Pancreas (tissue), 10 donors: ENCODE results near the gene AUH. TPM values are rescaled to one million over a fixed set of nuclear protein-coding genes. Genes with fewer than 3 reads are reported as not detected.

ENCODE experiments used
- ATAC-seq, 4 donors: fragments of 200-7000 bp; cut with Tn5 transposase; one replicate each; pipeline versions ENCODE4 v1.8.0 to v1.9.1; 2020; ENCODE audit warnings: mild to moderate bottlenecking in 4 of 4, moderate library complexity in 4 of 4
- DNase-seq, 6 donors: peaks; one replicate each; pipeline ENCODE4 v3.0.0-alpha.2; 2020
- FAIRE-seq: peaks from 2 replicates; lab custom pipeline; 2012; peaks lifted over from hg19 to GRCh38; lab: Jason Lieb, UNC
- H3K27ac ChIP-seq, 4 donors: fragments of 200-600 bp; sonication (generic); 1 replicate in 3 of 4; 2 replicates in 1 of 4; pipeline versions ENCODE4 v1.5.0 to v1.8.0; 2020
- H3K27me3 ChIP-seq, 4 donors: fragments of 200-600 bp; one replicate each; pipeline ENCODE4 v1.8.0; 2021
- H3K36me3 ChIP-seq, 3 donors: fragments of 200-600 bp; sonication (generic) in 1 of 3; one replicate each; pipeline versions ENCODE4 v1.5.0 to v1.8.0; 2020 to 2021
- H3K4me1 ChIP-seq, 3 donors: fragments of 200-600 bp; one replicate each; pipeline ENCODE4 v1.8.0; 2021
- H3K4me3 ChIP-seq, 4 donors: fragments of 200-600 bp; sonication (generic) in 2 of 4; one replicate each; pipeline versions ENCODE4 v1.5.0 to v1.8.0; 2020 to 2021
- H3K9me3 ChIP-seq, 4 donors: fragments of 200-600 bp; one replicate each; pipeline ENCODE4 v1.8.0; 2021
- WGBS, 2 donors: extraction: QIAGEN DNeasy Blood & Tissue Kit; methylation state at CpG; one replicate each; pipeline ENCODE4 v1.1.7; 2013; 5-methylcytosine and 5-hydroxymethylcytosine counted together
- intact Hi-C, 3 donors: fragments of 100-400 bp; cut with DNase I; formaldehyde crosslinking; loops; one replicate each; pipeline versions ENCODE4 v1.11.1 to v1.14.2; 2022
- polyA plus RNA-seq, 2 donors: library from polyadenylated mRNA; stranded (reverse); fragments of 200-250 nt; gene quantifications; one replicate each; pipeline ENCODE4 v1.2.3, GENCODE V29; 2013
- total RNA-seq, 6 donors: library from RNA; stranded (reverse); fragmentation: NEBNext Ultra II Directional in 4 of 6; extraction: Animal tissue kit (Norgen Biotek cat#: 25700) in 4 of 6; gene quantifications; one replicate each; pipeline versions ENCODE4 v1.2.1 to v1.2.4, GENCODE V29; 2021 to 2023
- TF ChIP-seq, protein P1 (sequence below), 4 donors: fragments of 200-600 bp; sonication (generic) in 3 of 4; IDR thresholded peaks; one replicate each; pipeline versions ENCODE4 v1.5.0 to v1.8.0; 2021; ENCODE audit warnings: antibody characterized with exemption in 4 of 4
- donor health status: healthy with polysubstance abuse.
- donor health status: DM: no; HTN: no; CAD: no; lungs with moderate emphysema.
- donor health status: DM: no; HTN: no; CAD: no.
- donor health status: control.
- donor health status: control.
- donor health status: Bipolar disorder and iron deficiency.
- donor health status: DM: yes; HTN: yes; CAD: no.
- donor health status: DM: no; HTN: no; CAD: no.
- donor health status: DM: no; HTN: no; CAD: no.
- donor health status: DM: yes; HTN: yes; CAD: no.

Gene AUH
- total and polyA plus RNA-seq, 8 donors: 11.2 to 19.5 (median 14.7) TPM

DNA sequence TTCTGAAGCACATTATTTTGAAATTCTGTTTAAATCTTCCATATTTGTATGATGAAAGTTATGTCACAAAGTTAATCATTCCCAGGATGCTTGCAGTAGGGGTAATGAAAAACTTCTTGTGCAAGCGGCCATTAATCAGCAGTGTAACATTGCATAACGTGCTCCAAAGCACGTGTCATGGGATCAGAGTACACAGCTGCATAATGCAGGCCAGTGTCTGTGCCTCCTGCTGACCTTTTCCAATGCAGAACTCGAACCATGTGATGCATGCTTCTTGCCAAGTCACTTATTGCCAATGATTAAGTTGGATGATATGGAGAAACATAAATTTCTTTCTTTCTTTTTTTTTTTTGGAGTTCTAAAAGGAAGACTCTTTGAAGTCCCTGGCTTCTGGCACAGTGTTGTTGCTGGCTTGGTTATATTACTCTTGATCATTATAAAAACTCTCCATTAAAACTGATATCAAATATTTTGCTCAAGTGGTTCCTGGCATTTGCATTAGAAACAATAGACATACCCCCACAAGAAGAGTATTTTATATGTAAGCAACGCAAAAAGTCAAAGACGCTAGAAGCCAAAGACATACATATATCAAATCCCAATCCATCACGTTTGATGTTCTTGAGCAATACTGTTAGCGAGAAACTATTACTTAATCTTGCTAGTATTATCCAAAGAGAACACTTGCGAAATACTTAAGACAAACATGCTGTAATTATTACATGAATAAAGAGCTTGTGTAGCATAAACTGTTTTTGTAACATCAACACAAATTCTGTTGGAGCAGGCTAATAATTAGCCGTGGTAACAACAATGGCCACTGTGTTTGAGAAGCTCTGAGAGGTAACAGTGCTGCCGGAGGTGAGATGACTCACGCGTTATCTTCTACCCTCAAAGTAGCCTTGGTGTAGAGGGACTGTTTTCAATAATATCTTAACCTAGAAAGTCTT lies 164.2 kb downstream of the AUH start:
- Histone ChIP-seq H3K9me3 (no peaks in the 10 kb centered on the region), H3K4me1 (peaks cover 42 to 55% (median 53%) of the 10 kb centered on the region in 3 donors), H3K4me3 (no peak overlapping the region), H3K27me3 (no peaks in the 10 kb centered on the region), H3K36me3 (no peaks in the 10 kb centered on the region), H3K27ac (peak overlapping the region; percentile 69 to 100 (median 100))
- FAIRE-seq: peak; percentile 96
- peak in 4 of 6 donors; percentile 65 to 92 (median 89) for DNase-seq
- intact Hi-C loops: loop anchor here in 1 of 3 donors (10.0 kb wide), 1 partner anchor 227 kb away; the partner anchor contains the start of gene NFIL3
- WGBS, 2 donors: 10 to 18% methylated on average over 13 of the region's 13 CpGs
- TF ChIP-seq, protein P1, sequence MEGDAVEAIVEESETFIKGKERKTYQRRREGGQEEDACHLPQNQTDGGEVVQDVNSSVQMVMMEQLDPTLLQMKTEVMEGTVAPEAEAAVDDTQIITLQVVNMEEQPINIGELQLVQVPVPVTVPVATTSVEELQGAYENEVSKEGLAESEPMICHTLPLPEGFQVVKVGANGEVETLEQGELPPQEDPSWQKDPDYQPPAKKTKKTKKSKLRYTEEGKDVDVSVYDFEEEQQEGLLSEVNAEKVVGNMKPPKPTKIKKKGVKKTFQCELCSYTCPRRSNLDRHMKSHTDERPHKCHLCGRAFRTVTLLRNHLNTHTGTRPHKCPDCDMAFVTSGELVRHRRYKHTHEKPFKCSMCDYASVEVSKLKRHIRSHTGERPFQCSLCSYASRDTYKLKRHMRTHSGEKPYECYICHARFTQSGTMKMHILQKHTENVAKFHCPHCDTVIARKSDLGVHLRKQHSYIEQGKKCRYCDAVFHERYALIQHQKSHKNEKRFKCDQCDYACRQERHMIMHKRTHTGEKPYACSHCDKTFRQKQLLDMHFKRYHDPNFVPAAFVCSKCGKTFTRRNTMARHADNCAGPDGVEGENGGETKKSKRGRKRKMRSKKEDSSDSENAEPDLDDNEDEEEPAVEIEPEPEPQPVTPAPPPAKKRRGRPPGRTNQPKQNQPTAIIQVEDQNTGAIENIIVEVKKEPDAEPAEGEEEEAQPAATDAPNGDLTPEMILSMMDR (IDR thresholded peaks at IDR 0.05): no peak
- peak; percentile 69 to 81 (median 72) for ATAC-seq

DNA sequence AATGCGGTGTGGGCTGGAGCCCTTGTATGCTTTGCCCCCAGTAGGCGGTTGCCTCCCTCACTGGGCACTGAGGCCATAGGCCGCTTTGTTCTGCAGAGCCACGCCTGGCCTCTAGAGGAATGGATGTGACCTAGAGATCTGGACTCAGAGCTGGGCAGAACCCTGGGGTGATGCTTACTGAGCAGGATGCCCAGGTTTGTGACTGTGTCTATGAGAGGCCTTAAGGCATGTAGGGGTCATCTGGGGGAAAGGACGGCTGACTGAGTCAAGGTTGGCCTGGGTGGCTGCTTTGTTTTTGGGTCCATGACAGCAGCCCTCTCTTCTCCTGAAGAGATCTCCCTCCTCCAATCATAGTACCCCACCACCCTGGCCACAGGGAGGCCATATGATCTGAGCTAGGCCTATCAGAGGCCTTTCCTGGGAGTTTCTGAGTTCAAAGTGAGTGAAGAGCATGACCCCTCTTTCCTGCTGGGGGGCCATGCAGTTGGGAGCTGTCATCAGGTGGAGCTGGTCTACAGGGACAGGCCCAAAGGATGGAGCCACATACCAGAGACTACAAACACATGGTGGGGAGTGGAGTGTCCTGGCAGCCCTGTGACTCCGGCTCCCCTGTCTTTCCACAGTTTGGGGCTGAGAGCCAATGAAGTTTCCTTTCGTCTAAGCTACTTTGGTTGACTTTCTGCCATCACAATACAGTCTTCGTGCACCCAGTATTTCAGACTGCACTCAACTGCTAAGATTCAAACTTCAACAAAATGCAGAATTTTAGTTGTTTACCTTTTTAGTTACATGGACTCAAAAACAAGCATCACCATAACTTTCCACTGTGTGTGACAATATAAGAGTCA lies 165.4 kb downstream of the AUH start:
- DNase-seq: no peak

DNA sequence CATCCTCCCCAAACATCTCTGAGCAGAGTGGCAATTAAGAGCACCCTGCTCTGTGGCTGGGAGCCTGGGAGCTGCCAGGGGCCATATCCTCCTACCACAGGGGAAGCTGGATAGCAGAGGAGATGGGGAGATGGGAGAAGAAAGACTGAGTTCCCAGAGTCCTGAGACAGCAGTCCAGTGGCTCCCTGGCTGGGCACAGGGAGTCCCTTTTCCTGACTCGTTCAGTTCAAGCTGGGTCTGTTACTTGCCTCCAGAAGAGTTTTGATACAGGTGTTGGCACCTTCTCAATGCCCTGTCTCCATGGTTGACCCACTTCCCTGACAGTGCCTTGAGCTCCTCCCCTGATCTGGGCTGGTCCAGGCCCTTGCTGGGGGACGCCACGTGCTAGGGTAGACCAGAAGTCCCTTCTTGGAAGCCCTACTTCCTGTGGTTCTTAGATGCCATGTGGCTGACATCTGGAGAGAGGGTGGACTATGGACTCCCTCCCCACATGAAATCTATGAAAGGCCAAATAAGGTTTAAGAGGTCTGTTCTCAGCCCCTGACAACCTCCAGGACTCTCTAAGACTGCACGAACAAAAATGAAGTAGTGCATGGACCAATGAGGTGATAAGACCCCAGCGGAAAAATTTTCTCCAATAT lies 166.2 kb downstream of the AUH start:
- Histone ChIP-seq H3K27ac (peak overlapping the region; percentile 92 to 100 (median 100)), H3K36me3 (no peaks in the 10 kb centered on the region), H3K9me3 (no peaks in the 10 kb centered on the region), H3K4me3 (no peak overlapping the region), H3K4me1 (peaks cover 50 to 64% (median 61%) of the 10 kb centered on the region in 3 donors), H3K27me3 (no peaks in the 10 kb centered on the region)
- FAIRE-seq (no peak), DNase-seq (peak in 1 of 6 donors; percentile 17), ATAC-seq (no peak)
- intact Hi-C loops: loop anchor here in 1 of 3 donors (10.0 kb wide), 1 partner anchor 229 kb away; the partner anchor contains the start of gene NFIL3
- 84 to 86% methylated on average over 5 of the region's 5 CpGs for WGBS, 2 donors
- TF ChIP-seq, protein P1 (IDR thresholded peaks at IDR 0.05): no peak

More for the DNA sequence above, 165.4 kb downstream of the AUH start:
- 79 to 85% methylated on average over 8 of the region's 8 CpGs for WGBS, 2 donors
- Histone ChIP-seq H3K9me3 (no peaks in the 10 kb centered on the region), H3K4me1 (peaks cover 50 to 64% (median 61%) of the 10 kb centered on the region in 3 donors), H3K4me3 (no peak overlapping the region), H3K27ac (peak overlapping the region; percentile 69 to 100 (median 100)), H3K36me3 (no peaks in the 10 kb centered on the region), H3K27me3 (no peaks in the 10 kb centered on the region)
- TF ChIP-seq, protein P1 (IDR thresholded peaks at IDR 0.05): no peak
- intact Hi-C loops: loop anchor here in 1 of 3 donors (10.0 kb wide), 1 partner anchor 228 kb away; the partner anchor contains the start of gene NFIL3
- no peak for FAIRE-seq
- ATAC-seq: no peak

DNA sequence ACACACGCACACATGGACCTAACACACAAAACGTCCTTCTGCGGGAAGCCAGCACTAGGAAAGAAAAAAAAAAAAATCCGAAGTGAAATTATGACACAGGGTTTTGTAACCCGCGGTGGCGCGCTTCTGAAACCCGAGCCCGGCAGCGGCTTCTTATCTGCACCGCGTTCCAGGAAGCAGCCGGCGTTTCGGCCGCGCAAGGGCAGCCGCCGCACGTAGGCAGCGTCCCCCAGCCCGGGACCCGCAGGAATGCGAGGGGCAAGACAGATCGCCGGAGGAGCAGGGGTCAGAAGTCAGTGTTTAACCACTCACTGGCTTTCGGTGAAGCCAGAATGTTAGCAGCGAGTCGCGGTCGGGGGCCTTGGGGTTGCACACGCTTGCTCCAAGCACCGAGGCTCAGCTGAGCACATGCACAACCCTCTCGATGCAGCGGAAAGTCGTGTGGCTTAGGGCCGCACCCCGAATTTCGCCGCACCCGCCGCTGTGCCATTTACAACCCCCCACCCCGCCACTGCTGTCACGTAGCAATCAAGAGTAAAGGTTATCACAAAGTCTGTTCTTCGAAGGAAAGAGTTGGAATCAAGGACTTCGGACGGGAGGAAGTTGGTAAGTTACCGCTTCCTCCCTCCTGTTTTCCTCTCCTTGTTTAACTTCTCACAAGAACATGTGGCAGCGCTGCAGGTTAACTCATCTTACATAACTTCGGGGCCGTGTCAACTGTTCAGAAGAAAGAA lies 167.9 kb downstream of the AUH start:
- DNase-seq: peak; percentile 85 to 93 (median 87)
- peak overlapping the region; percentile 92 to 100 (median 100) for H3K27ac ChIP-seq
- H3K36me3 ChIP-seq: no peaks in the 10 kb centered on the region
- intact Hi-C loops: loop anchor here in 1 of 3 donors (10.0 kb wide), 1 partner anchor 231 kb away; the partner anchor contains the start of gene NFIL3
- H3K4me1 ChIP-seq: peaks cover 50 to 61% (median 53%) of the 10 kb centered on the region in 3 donors
- no peaks in the 10 kb centered on the region for H3K27me3 ChIP-seq
- H3K4me3 ChIP-seq: peak overlapping the region; percentile 12 to 45 (median 26)
- TF ChIP-seq, protein P1 (IDR thresholded peaks at IDR 0.05): no peak
- no peaks in the 10 kb centered on the region for H3K9me3 ChIP-seq
- FAIRE-seq: no peak
- 2% methylated on average over 51 to 52 of the region's 52 CpGs for WGBS, 2 donors
- peak; percentile 72 to 76 (median 74) for ATAC-seq
